ENCODE data around the gene DNAJC24.

DNA sequence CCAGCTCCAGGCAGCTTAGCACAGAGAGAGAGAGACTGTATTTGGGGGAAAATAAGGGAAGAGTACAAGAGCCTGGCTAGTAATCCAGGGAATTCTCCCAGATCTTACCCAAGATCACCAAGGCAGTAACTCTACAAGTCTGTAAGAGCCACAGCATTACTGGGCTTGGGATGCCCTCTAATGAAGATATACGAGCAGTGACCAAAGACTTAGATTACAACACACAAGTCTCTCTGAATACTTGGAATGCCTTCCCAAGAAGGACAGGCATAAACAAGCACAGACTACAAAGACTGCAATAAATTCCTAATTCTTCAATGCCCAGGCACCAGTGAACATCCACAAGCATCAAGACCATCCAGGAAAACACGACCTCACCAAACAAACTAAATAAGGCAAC lies 17.7 kb downstream of the DNAJC24 start:
- no peak for TF ChIP-seq POLR2A (IDR thresholded peaks at IDR 0.05)
- TF ChIP-seq, protein P1, sequence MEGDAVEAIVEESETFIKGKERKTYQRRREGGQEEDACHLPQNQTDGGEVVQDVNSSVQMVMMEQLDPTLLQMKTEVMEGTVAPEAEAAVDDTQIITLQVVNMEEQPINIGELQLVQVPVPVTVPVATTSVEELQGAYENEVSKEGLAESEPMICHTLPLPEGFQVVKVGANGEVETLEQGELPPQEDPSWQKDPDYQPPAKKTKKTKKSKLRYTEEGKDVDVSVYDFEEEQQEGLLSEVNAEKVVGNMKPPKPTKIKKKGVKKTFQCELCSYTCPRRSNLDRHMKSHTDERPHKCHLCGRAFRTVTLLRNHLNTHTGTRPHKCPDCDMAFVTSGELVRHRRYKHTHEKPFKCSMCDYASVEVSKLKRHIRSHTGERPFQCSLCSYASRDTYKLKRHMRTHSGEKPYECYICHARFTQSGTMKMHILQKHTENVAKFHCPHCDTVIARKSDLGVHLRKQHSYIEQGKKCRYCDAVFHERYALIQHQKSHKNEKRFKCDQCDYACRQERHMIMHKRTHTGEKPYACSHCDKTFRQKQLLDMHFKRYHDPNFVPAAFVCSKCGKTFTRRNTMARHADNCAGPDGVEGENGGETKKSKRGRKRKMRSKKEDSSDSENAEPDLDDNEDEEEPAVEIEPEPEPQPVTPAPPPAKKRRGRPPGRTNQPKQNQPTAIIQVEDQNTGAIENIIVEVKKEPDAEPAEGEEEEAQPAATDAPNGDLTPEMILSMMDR (IDR thresholded peaks at IDR 0.05), result no peak
